ENCODE results near the gene FARSB. TPM values are rescaled to one million over a fixed set of nuclear protein-coding genes. Genes with fewer than 3 reads are reported as not detected.

FARSB gene
- total RNA-seq, 6 experiments from 2014 or later = 6.2 to 14.2 (median 9.0) TPM

DNA sequence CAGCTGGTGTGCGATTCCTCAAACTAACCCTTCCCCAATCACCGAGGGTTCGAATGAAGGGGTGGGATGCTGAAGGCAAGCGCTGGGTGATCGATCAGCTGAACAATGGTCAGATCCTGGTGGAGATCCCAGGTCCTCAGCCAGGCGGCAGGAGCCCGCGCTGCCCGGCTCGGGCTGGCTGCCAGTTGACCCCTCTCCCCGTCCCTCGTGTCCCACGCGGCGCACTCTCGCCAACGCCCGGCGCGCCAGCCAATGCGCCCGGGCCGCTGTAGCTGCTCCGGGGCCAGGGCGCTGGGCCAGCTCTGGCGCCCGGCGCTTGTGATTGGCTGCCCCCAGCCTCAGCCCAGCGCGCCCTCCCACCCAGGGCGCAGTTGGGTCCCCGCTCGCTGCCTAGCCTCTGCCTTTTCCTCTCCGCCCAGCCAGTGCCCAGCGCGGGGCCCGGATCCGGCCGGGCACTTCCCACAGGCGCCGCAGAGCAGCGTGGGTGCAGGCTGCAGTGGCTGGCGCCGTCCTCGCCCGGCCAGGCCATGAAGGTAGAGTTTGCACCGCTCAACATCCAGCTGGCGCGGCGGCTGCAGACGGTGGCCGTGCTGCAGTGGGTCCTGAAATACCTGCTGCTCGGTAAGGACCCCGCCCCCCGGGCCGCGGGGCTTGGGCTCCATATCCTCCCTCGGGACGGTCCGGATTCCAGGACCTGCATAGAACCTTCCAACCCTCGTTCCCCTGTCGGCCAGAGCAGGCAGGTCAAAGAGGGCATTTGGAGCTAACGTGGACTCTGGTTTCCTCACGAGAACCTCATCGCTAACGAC lies 15.6 kb upstream of the FARSB start, which contains the start of gene MOGAT1:
Gene MOGAT1 (plus strand): TSS at position 400 of the 809 bp plus-strand sequence. CDS start 128 bp downstream, at position 528.
- peak; percentile 86 to 95 (median 94) for DNase-seq
- intact Hi-C loops (cut with DNase I) = no loop called here
- WGBS (ENCODE audit: insufficient coverage, low coverage, low lambda C conversion rate, missing lambda C conversion rate) = 2% methylated on average over 18 of the region's 66 CpGs
- no peaks in the 10 kb centered on the region for H3K27me3 ChIP-seq
- H3K4me1 ChIP-seq = peaks cover 0 to 30% (median 2%) of the 10 kb centered on the region in 4 donors
- ATAC-seq = peak; percentile 86 to 96 (median 92)
- peak within 1 kb of the TSS; percentile 47 to 83 (median 66) for H3K4me3 ChIP-seq
- TF ChIP-seq, protein P1, sequence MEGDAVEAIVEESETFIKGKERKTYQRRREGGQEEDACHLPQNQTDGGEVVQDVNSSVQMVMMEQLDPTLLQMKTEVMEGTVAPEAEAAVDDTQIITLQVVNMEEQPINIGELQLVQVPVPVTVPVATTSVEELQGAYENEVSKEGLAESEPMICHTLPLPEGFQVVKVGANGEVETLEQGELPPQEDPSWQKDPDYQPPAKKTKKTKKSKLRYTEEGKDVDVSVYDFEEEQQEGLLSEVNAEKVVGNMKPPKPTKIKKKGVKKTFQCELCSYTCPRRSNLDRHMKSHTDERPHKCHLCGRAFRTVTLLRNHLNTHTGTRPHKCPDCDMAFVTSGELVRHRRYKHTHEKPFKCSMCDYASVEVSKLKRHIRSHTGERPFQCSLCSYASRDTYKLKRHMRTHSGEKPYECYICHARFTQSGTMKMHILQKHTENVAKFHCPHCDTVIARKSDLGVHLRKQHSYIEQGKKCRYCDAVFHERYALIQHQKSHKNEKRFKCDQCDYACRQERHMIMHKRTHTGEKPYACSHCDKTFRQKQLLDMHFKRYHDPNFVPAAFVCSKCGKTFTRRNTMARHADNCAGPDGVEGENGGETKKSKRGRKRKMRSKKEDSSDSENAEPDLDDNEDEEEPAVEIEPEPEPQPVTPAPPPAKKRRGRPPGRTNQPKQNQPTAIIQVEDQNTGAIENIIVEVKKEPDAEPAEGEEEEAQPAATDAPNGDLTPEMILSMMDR (IDR thresholded peaks at IDR 0.05) = peak in 3 of 4 donors; percentile 7 to 34 (median 22)
- peak; percentile 96 for TF ChIP-seq POLR2A (IDR thresholded peaks at IDR 0.05)
- H3K9me3 ChIP-seq = no peaks in the 10 kb centered on the region
- H3K27ac ChIP-seq = peak within 1 kb of the TSS; percentile 7 to 89 (median 65)
- no peaks in the 10 kb centered on the region for H3K36me3 ChIP-seq

DNA sequence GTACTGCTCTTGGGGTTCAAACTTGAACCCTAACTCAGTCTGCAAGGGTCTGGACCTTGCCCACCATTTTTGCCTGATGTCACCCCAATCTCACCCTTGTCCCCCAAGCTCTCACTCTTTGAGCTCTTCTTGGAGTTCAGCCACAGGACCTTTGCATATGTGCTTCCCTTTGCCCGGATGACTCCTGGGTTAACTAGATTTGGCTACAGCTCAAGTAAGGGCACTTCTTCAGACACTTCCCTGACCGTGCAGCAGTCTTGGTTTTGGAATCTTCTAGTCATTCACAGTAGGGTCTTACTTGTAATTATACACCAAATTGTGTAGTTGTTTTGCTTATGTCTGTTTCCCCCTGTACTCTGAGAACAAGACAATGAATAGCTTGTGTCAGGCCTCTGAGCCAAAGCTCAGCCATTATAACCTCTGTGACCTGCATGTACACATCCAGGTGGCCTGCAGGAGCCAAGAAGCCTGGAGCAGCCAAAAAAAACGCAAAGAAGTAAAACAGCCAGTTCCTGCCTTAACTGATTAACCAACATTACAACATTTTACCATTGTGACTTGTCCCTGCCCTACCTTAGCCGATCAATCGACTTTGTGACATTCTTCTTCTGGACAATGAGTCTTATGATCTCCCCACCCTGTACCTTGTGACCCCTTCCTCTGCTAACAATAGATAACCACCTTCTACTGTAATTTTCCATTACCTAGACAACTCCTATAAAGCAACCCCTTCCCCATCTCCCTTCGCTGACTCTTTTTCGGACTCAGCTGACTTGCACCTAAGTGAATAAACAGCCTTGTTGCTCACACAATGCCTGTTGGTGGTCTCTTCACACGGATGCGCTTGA lies 14.5 kb upstream of the FARSB start:
- peak overlapping the region in 1 of 3 donors; percentile 83 for H3K4me3 ChIP-seq
- no peaks in the 10 kb centered on the region for H3K27me3 ChIP-seq
- intact Hi-C loops (cut with DNase I) = no loop called here
- no peaks in the 10 kb centered on the region for H3K36me3 ChIP-seq
- no peak for TF ChIP-seq POLR2A (IDR thresholded peaks at IDR 0.05)
- TF ChIP-seq, protein P1 (IDR thresholded peaks at IDR 0.05) = no peak
- H3K4me1 ChIP-seq = peaks cover 0 to 30% (median 2%) of the 10 kb centered on the region in 4 donors
- no peaks in the 10 kb centered on the region for H3K9me3 ChIP-seq
- ATAC-seq (peak in 2 of 4 donors; percentile 5 to 9), DNase-seq (peak in 2 of 3 donors; percentile 61 to 77)
- H3K27ac ChIP-seq = peak overlapping the region in 2 of 3 donors; percentile 61 to 89
- 32% methylated on average over 9 of the region's 9 CpGs for WGBS (ENCODE audit: insufficient coverage, low coverage, low lambda C conversion rate, missing lambda C conversion rate)

DNA sequence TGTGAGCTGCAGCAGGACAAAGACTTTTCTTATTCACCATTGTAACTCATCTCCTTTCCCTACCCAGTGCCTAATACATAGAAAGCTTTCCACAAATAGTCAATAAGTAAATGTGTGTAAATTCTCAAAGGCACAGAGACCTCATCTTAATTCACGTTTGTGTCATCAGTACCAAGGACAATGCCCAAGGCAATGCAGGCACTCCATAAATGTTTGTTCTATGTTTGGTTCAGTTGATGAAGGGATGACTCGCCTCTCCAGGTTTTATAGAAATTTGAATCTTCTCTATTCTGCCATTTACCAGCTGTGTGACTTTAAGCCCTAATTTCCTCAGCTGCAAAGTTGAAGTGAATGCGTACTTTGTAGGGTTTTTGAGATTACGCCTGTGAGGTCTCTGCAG lies 13.5 kb upstream of the FARSB start:
- DNase-seq = no peak
- WGBS (ENCODE audit: insufficient coverage, low coverage, low lambda C conversion rate, missing lambda C conversion rate) = 86% methylated on average over 4 of the region's 4 CpGs
- H3K27ac ChIP-seq = no peak overlapping the region
- H3K36me3 ChIP-seq = no peaks in the 10 kb centered on the region
- H3K27me3 ChIP-seq = no peaks in the 10 kb centered on the region
- ATAC-seq = no peak
- intact Hi-C loops (cut with DNase I) = no loop called here
- peaks cover 0 to 30% (median 2%) of the 10 kb centered on the region in 4 donors for H3K4me1 ChIP-seq
- TF ChIP-seq, protein P1 (IDR thresholded peaks at IDR 0.05) = no peak
- TF ChIP-seq POLR2A (IDR thresholded peaks at IDR 0.05) = no peak
- H3K9me3 ChIP-seq = no peaks in the 10 kb centered on the region
- H3K4me3 ChIP-seq = no peak overlapping the region

DNA sequence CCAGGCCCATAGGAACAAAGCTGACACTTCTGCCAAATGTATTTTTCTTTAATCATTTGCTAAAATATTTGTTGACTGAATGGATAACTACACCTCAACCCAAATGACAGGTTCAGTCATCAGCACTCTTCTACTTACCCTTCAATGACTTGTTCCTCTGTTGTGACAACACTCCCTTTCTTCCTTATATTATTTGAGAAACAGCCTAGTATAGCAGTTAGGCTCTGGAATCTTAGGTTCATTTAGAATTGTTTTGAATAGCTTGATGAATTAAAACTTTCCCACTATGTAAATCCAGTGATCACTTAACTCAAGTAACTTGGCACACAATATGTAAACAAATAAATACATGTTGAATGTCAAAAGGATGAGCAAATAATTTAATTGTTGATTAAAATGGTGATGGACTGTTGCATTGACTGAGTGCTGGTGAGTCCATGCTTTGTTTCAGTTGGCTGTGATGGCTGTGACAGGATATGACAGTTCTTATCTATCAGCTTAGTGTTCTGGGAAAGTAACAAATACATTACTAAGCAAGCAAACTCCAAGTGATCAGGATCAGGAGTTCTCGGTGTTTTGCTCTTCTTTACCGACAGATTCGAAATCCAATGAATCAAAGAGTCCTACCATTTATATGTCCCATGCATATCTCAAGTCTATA lies 12.7 kb upstream of the FARSB start:
- no peaks in the 10 kb centered on the region for H3K9me3 ChIP-seq
- ATAC-seq (no peak), DNase-seq (no peak)
- H3K27ac ChIP-seq = no peak overlapping the region
- 88% methylated on average over 3 of the region's 3 CpGs for WGBS (ENCODE audit: insufficient coverage, low coverage, low lambda C conversion rate, missing lambda C conversion rate)
- no peaks in the 10 kb centered on the region for H3K36me3 ChIP-seq
- intact Hi-C loops (cut with DNase I) = no loop called here
- no peaks in the 10 kb centered on the region for H3K27me3 ChIP-seq
- no peak overlapping the region for H3K4me3 ChIP-seq
- peaks cover 0 to 26% (median 2%) of the 10 kb centered on the region in 4 donors for H3K4me1 ChIP-seq
- no peak for TF ChIP-seq POLR2A (IDR thresholded peaks at IDR 0.05)
- TF ChIP-seq, protein P1 (IDR thresholded peaks at IDR 0.05) = no peak
